H9 (cell line): ENCODE measurements around the gene RCSD1. TPM values are rescaled to one million over a fixed set of nuclear protein-coding genes. Genes with fewer than 3 reads are reported as not detected.

Experiments used
- DNase-seq: peaks from one replicate; pipeline ENCODE4 v3.0.0-alpha.2; 2017
- H2AFZ ChIP-seq: one replicate; pipeline ENCODE4 v1.6.1; 2013; ENCODE audit warnings: mild to moderate bottlenecking, low read length, control low read depth, moderate library complexity
- H2AK5ac ChIP-seq: 2 replicates; pipeline ENCODE4 v1.6.1; 2013; ENCODE audit warnings: low read length, control low read depth, mixed read lengths; ENCODE audit not compliant: insufficient read length
- H2BK120ac ChIP-seq: one replicate; pipeline ENCODE4 v1.6.1; 2013; ENCODE audit warnings: low read depth, mild to moderate bottlenecking, low read length, control low read depth, inconsistent platforms; ENCODE audit not compliant: poor library complexity, severe bottlenecking
- H2BK12ac ChIP-seq: 2 replicates; pipeline ENCODE4 v1.6.1; 2013; ENCODE audit warnings: low read length, control low read depth, mixed read lengths, low read depth; ENCODE audit not compliant: insufficient read length
- H2BK15ac ChIP-seq: 2 replicates; pipeline ENCODE4 v1.6.1; 2013; ENCODE audit warnings: low read depth, low read length, control low read depth
- H2BK20ac ChIP-seq: one replicate; pipeline ENCODE4 v1.6.1; 2013; ENCODE audit warnings: low read depth, mild to moderate bottlenecking, low read length, control low read depth, inconsistent platforms; ENCODE audit not compliant: poor library complexity, severe bottlenecking
- H2BK5ac ChIP-seq: 2 replicates; pipeline ENCODE4 v1.6.1; 2013; ENCODE audit warnings: low read length, control low read depth, mixed read lengths; ENCODE audit not compliant: insufficient read length
- H3K14ac ChIP-seq: 2 replicates; pipeline ENCODE4 v1.6.1; 2013; ENCODE audit warnings: low read length, control low read depth; ENCODE audit not compliant: insufficient read depth
- H3K18ac ChIP-seq: 2 replicates; pipeline ENCODE4 v1.6.1; 2013; ENCODE audit warnings: low read depth, mild to moderate bottlenecking, mixed read lengths, low read length, control low read depth; ENCODE audit not compliant: insufficient read length
- H3K23ac ChIP-seq: 2 replicates; pipeline ENCODE4 v1.6.1; 2013; ENCODE audit warnings: low read length, control low read depth, mixed read lengths, low read depth; ENCODE audit not compliant: insufficient read length
- H3K23me2 ChIP-seq: 2 replicates; pipeline ENCODE4 v1.6.1; 2013; ENCODE audit warnings: low read depth, mild to moderate bottlenecking, mixed read lengths, low read length, control low read depth; ENCODE audit not compliant: insufficient read length, poor library complexity, severe bottlenecking
- H3K27ac ChIP-seq: 2 replicates; pipeline ENCODE4 v1.5.1; 2013; ENCODE audit warnings: low read length, control low read depth, mixed read lengths, low read depth; ENCODE audit not compliant: insufficient read length
- H3K27me3 ChIP-seq: 2 replicates; pipeline ENCODE4 v1.6.1; 2013; ENCODE audit warnings: low read length, control low read depth, inconsistent platforms; ENCODE audit not compliant: insufficient read depth
- H3K4ac ChIP-seq: 2 replicates; pipeline ENCODE4 v1.6.1; 2013; ENCODE audit warnings: low read depth, mild to moderate bottlenecking, control low read depth, inconsistent platforms, low read length, moderate library complexity
- H3K4me1 ChIP-seq: 2 replicates; pipeline ENCODE4 v1.6.1; 2013; ENCODE audit warnings: low read length, control low read depth, inconsistent platforms; ENCODE audit not compliant: insufficient read depth
- H3K4me2 ChIP-seq: 2 replicates; pipeline ENCODE4 v1.6.1; 2013; ENCODE audit warnings: low read length, control low read depth, mixed read lengths; ENCODE audit not compliant: insufficient read length, insufficient read depth
- H3K56ac ChIP-seq: 2 replicates; pipeline ENCODE4 v1.6.1; 2013; ENCODE audit warnings: low read depth, mild to moderate bottlenecking, mixed read lengths, low read length, control low read depth; ENCODE audit not compliant: insufficient read length
- H3K79me1 ChIP-seq: 2 replicates; pipeline ENCODE4 v1.6.1; 2013; ENCODE audit warnings: low read depth, mild to moderate bottlenecking, moderate library complexity, low read length, control low read depth, inconsistent platforms; ENCODE audit not compliant: insufficient read depth, poor library complexity, severe bottlenecking
- H3K79me2 ChIP-seq: 2 replicates; pipeline ENCODE4 v1.6.1; 2013; ENCODE audit warnings: low read length, control low read depth, inconsistent platforms; ENCODE audit not compliant: insufficient read depth
- H3K9ac ChIP-seq: 2 replicates; pipeline ENCODE4 v1.6.1; 2013; ENCODE audit warnings: low read length, control low read depth, mixed read lengths; ENCODE audit not compliant: insufficient read length; ENCODE audit errors: extremely low read depth
- H3K9me3 ChIP-seq: one replicate; pipeline ENCODE4 v1.6.1; 2013; ENCODE audit warnings: low read depth, low read length, inconsistent platforms; ENCODE audit not compliant: control insufficient read depth
- H3T11ph ChIP-seq: one replicate; pipeline ENCODE4 v1.6.1; 2013; ENCODE audit warnings: mild to moderate bottlenecking, low read length, control low read depth, inconsistent platforms
- H4K20me1 ChIP-seq: one replicate; pipeline ENCODE4 v1.6.1; 2013; ENCODE audit not compliant: control insufficient read depth, insufficient read length, insufficient read depth
- H4K5ac ChIP-seq: 2 replicates; pipeline ENCODE4 v1.6.1; 2013; ENCODE audit warnings: low read depth, mild to moderate bottlenecking, mixed read lengths, low read length, control low read depth; ENCODE audit not compliant: insufficient read length
- H4K8ac ChIP-seq: replicated peaks from 2 replicates; pipeline ENCODE4 v1.6.1; 2013; ENCODE audit warnings: low read length, control low read depth, mixed read lengths, low read depth; ENCODE audit not compliant: insufficient read length
- H4K91ac ChIP-seq: 2 replicates; pipeline ENCODE4 v1.6.1; 2013; ENCODE audit warnings: low read depth, mild to moderate bottlenecking, moderate library complexity, mixed read lengths, low read length, control low read depth; ENCODE audit not compliant: insufficient read length
- H3K27ac Mint-ChIP-seq, 3 experiments: 2 replicates in 2 of 3; 3 replicates in 1 of 3; pipeline ENCODE4 v1.8.0; 2020 to 2021; ENCODE audit warnings: mixed read lengths in 3 of 3, mild to moderate bottlenecking in 1 of 3, moderate library complexity in 1 of 3
- H3K27me3 Mint-ChIP-seq: 2 replicates; pipeline ENCODE4 v1.8.0; 2021; ENCODE audit warnings: low read depth, mild to moderate bottlenecking, moderate library complexity, mixed read lengths
- H3K36me3 Mint-ChIP-seq, 3 experiments: 2 replicates in 2 of 3; 3 replicates in 1 of 3; pipeline ENCODE4 v1.8.0; 2020 to 2021; ENCODE audit warnings: low read depth in 3 of 3, mixed read lengths in 3 of 3; ENCODE audit not compliant: insufficient read depth in 1 of 3
- H3K4me1 Mint-ChIP-seq, 2 experiments: 2 replicates each; pipeline ENCODE4 v1.8.0; 2020; ENCODE audit warnings: mixed read lengths in 2 of 2
- H3K4me3 Mint-ChIP-seq, 2 experiments: 2 replicates in 1 of 2; 3 replicates in 1 of 2; pipeline ENCODE4 v1.8.0; 2020 to 2021; ENCODE audit warnings: mild to moderate bottlenecking in 2 of 2, mixed read lengths in 2 of 2, moderate library complexity in 1 of 2
- H3K9me3 Mint-ChIP-seq, 2 experiments: 2 replicates in 1 of 2; 3 replicates in 1 of 2; pipeline ENCODE4 v1.8.0; 2020; ENCODE audit warnings: mild to moderate bottlenecking in 2 of 2, mixed read lengths in 2 of 2, moderate library complexity in 1 of 2
- WGBS: extraction: QIAGEN DNeasy Blood & Tissue Kit; methylation state at CpG from one replicate; pipeline ENCODE4 v1.1.7; 2013; ENCODE audit warnings: missing lambda C conversion rate, low lambda C conversion rate, mixed read lengths; ENCODE audit not compliant: insufficient read length; ENCODE audit errors: extremely low coverage; 5-methylcytosine and 5-hydroxymethylcytosine counted together
- total RNA-seq: library from RNA; stranded (reverse); gene quantifications from 2 replicates; pipeline ENCODE4 v1.2.1, GENCODE V29; 2021
- TF ChIP-seq, protein P1 (sequence below): fragments of 200-600 bp; sonication (generic); conservative IDR thresholded peaks from 3 replicates; pipeline ENCODE4 v1.8.0; 2021; ENCODE audit warnings: antibody characterized with exemption, mild to moderate bottlenecking

Gene RCSD1
- total RNA-seq, 1 experiment from 2014 or later = 0.13 TPM

DNA sequence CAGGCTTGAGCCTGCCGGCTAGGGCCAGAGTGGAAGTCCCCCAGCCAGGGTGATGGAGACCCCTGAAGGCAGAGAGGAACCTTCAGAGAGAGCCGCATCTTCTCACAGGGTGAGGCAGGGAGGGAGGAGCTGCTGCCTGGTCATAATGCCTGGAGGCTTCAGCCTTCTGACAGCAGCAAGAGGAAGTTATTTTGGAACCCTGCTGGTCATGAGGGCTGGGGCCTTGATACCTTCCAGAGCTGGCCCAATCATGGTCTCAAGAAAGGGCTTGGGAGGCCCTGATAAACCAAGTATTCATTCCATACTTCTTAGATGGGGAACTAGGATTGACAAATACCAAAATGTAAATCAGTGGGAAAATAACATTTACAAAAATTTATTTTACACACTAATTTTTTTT is 65.1 kb downstream of the RCSD1 start:
- H3K36me3 Mint-ChIP-seq = no peaks in the 10 kb centered on the region
- no peaks in the 10 kb centered on the region for H3K79me2 ChIP-seq
- no peak overlapping the region for H4K8ac ChIP-seq
- H3K27me3 Mint-ChIP-seq = 0 out of 2 replicates have a peak, but pooled peaks cover 3% of the 10 kb centered on the region
- H3K4ac ChIP-seq = no peak overlapping the region
- no peaks in the 10 kb centered on the region for H3K4me1 ChIP-seq
- no peak overlapping the region for H3K27ac ChIP-seq
- no peaks in the 10 kb centered on the region for H3K79me1 ChIP-seq
- peaks cover 15 to 16% of the 10 kb centered on the region in 2 experiments for H3K4me1 Mint-ChIP-seq
- H2BK5ac ChIP-seq = no peak overlapping the region
- H3K18ac ChIP-seq = no peak overlapping the region
- H2BK15ac ChIP-seq = no peak overlapping the region
- H4K20me1 ChIP-seq = no peaks in the 10 kb centered on the region
- H2BK20ac ChIP-seq = no peak overlapping the region
- H3K4me2 ChIP-seq = no peak overlapping the region
- H4K91ac ChIP-seq = no peak overlapping the region
- H3K14ac ChIP-seq = no peak overlapping the region
- no peak overlapping the region for H2BK120ac ChIP-seq
- no peak overlapping the region for H3K23ac ChIP-seq
- no peaks in the 10 kb centered on the region for H3K9me3 Mint-ChIP-seq
- H3K23me2 ChIP-seq = no peaks in the 10 kb centered on the region
- no peak overlapping the region for H3K4me3 Mint-ChIP-seq
- no peak overlapping the region for H2AFZ ChIP-seq
- H3K27ac Mint-ChIP-seq = no peak overlapping the region
- H3T11ph ChIP-seq = no peak overlapping the region
- no peak overlapping the region for H2BK12ac ChIP-seq
- TF ChIP-seq, protein P1, sequence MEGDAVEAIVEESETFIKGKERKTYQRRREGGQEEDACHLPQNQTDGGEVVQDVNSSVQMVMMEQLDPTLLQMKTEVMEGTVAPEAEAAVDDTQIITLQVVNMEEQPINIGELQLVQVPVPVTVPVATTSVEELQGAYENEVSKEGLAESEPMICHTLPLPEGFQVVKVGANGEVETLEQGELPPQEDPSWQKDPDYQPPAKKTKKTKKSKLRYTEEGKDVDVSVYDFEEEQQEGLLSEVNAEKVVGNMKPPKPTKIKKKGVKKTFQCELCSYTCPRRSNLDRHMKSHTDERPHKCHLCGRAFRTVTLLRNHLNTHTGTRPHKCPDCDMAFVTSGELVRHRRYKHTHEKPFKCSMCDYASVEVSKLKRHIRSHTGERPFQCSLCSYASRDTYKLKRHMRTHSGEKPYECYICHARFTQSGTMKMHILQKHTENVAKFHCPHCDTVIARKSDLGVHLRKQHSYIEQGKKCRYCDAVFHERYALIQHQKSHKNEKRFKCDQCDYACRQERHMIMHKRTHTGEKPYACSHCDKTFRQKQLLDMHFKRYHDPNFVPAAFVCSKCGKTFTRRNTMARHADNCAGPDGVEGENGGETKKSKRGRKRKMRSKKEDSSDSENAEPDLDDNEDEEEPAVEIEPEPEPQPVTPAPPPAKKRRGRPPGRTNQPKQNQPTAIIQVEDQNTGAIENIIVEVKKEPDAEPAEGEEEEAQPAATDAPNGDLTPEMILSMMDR = no peak
- H3K27me3 ChIP-seq = no peaks in the 10 kb centered on the region
- no peak overlapping the region for H2AK5ac ChIP-seq
- H3K56ac ChIP-seq = no peak overlapping the region
- H4K5ac ChIP-seq = no peak overlapping the region
- no peak overlapping the region for H3K9ac ChIP-seq
- no peak for DNase-seq
- H3K9me3 ChIP-seq = no peaks in the 10 kb centered on the region
- WGBS = no CpG with 5 or more reads among the region's 2 CpGs
